GM18867 (cell line): Measurements from ENCODE around the gene ACOT7.
A peak's percentile ranks its signal among the peaks of the same experiment; 100 is the strongest.

Experiments used
- ATAC-seq: cut with Tn5 transposase; IDR thresholded peaks from one replicate; pipeline ENCODE4 v1.9.1; 2021; ENCODE audit warnings: mild to moderate bottlenecking, moderate library complexity; ENCODE audit not compliant: unreplicated experiment

ACOT7 gene

DNA sequence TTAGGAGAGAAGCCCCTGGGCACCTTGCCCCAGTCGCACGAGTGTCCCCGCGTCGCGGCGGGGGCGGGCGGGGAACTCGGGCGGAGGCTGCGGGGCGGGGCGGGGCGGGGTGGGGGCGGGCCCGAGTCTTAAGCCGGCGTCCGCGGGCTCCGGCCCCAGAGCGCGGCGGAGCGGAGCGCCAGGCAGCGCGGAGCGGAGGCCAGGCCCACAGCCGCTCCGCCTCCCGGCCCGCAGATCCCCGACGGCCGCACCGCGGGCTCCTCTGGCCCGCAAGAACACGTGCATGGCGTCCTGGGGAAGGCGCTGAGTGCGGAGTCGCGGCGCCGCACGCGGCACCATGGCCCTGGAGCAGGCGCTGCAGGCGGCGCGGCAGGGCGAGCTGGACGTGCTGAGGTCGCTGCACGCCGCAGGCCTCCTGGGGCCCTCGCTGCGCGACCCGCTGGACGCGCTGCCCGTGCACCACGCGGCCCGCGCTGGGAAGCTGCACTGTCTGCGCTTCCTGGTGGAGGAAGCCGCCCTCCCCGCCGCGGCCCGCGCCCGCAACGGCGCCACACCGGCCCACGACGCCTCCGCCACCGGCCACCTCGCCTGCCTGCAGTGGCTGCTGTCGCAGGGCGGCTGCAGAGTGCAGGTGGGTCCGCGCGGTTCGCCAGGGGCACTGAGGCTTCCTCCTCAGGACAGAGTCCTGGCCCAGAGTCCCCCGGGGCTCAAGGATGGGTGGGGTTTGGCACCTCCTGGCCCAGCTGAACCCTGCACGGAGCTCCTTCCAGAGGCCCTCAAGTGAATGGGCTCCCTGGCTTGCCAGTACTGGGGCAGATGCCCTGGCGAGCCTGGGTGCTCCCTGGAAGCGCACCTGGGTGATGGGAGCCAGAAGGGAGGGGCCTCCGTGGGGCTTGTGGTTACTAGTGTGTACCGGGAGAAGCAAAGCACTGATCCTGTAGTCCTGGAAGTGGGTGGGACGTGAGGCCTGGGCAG is 31.3 kb upstream of the ACOT7 start, which contains the start of gene ESPN:
ESPN (plus strand) TSS at position 158 of the 975 bp plus-strand sequence; CDS start at position 338, 180 bp downstream.
- ATAC-seq: no peak

DNA sequence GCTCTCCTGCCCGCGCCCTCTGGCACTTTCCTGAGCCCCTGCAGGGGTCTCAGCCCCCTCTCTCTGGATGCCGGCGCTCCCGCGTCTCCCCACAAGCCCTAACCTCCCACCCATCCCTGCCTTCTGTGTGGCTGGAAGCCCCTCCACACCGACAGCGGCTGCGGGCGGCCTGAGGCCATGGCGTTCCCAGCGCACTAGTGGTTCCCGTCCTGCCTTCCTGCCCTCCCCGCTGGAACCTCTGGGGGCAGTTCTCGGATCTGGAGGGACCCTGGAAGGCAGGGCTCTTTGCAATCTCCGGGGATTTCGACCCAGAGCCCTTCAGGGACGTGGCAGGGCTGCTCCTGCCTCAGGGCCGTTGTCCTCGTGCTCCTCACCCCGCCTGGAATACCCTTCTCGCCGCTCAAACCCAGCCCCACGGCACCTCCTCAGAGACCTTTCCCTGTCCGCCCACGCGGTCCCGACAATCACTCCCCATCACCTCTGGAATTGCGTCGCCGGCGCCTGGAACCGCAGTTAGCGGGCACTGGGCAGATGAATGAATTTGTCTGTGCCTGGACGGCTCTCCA is 30.5 kb upstream of the ACOT7 start:
- no peak for ATAC-seq

DNA sequence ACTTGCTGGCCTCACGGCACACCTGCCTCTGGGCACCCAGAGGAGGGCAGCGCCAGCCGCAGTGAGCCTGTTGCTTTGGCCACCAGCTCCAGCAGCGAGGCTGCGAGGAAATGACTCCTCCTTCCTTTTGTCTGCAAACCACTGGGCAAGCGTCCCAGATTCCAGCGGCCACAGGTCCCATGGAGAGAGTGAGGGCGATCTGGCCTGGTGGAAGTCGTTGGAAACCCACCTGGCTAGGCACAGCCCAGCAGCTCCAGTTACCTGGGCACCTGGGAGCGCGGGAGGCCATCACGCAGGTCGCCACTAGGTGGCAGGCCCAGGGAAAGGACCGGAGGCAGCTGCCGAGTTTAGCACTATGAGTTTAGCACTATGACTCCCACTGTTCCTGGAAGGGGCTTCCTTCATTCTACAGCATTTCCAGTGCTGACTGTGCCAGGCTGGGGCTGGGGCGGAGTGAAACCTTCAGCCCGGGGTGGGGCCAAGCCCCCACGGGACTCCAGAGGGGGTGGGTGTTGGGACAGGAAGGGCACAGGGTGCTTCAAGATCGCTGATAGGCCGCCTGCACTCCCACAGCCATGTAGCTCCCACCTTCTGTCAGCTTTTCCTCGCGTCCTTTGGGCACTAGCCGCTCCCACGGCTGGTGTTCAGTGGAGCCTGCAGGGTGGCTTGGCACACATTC is 29.9 kb upstream of the ACOT7 start:
- peak; percentile 44 for ATAC-seq

DNA sequence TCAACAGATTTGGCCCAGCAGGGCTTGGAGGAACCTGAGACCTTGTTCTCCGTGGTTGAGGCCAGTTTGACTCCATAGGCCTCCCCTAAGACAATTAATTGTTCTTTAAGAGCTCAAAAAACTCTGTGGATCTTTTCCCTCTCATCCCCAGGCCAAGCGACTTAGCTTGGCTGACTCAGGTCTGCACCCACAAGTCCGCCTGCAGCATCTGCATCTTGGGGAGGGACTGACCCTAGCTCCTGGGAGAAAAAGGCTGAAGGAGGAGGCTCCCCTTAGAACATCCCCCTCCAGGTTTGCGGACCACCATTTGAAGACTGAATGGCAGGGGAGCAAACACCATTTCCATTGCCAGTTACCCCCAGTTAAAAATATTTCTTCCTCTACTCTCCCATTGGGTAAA is 27.7 kb upstream of the ACOT7 start:
- no peak for ATAC-seq

DNA sequence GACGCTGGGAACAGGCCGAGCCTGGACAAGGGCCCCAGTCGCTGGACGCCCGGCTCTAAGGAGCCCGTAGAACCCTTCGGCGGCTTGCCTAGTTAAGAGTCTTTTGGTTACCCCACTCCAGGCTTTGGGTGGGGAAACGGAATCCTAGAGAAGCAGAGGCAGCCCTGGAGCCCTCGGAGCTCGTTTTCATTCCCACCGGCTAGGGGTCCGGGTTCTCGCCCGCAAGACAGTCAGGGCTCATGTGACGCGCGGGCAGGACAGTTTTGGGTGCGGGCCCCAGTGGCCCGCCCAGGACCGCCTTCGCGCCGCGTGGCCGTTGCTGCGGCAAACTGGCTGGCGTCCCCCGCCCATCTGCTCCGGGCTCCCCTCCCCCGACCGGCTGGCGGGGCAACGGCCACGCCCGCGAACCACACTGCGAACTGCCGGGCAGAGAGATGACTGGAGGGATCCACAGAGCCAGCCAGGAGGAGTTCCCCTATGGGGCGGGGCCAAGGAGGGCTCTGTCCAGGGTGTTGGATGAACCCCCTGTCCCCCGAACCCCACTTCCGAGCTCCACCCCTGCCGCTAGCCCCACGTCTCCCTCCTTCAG is 27.0 kb upstream of the ACOT7 start:
- no peak for ATAC-seq

DNA sequence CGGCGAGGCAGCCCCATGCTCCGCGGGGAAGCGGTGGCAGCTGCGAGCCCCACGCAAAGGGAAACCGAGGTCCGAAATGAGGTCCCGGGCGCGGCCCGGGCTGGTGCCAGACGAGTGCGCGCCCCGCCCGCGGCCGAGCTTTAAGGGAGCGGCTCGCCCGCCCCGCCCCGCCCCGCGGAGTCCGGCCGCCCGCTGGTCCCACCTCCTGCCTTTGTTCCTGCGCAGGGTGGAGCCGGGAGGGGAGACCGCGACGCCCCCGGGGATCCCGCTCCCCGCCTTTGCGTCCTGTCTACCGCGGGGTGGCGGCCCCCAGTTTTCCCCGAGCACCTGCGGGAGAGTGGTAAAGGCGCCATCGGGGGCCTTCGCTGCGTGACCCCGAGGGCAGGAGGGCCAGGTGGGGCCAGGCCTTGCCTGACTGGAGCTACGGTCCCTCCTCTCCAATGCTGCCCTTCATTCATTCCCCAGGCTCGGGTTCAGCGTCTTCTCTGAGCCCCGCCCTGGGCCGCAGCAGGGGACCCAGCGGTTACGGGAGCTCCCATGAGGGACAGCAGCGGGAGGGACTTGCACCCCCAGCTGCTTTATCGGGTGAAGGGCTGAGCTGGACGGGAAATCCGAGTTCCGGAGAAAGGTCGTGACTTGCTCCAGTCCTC is 26.4 kb upstream of the ACOT7 start, which contains the start of gene HES2:
HES2 (minus strand) TSS at position 116 of the 650 bp plus-strand sequence; CDS start at position 17, 99 bp downstream.
- ATAC-seq: no peak

DNA sequence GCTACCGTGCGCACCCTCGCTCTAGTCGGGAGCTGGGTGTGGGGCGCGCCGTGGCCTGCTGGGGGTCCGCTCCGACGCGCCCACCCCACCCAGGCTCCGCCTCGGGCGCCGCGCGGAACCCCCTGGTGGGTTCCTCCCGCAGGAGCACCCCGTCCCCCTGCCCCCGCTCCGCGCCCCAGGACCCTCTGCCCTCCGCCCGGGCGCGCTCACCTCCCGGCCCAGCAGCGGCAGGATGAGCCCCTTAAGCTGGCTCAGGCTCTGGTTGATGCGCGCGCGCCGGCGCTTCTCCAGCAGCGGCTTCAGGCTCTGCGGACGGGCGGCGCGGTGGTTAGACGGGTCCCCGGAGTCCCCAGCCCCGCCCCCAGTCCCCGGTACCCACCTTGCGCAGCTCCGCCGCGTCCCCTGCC is 25.8 kb upstream of the ACOT7 start:
- ATAC-seq: no peak

DNA sequence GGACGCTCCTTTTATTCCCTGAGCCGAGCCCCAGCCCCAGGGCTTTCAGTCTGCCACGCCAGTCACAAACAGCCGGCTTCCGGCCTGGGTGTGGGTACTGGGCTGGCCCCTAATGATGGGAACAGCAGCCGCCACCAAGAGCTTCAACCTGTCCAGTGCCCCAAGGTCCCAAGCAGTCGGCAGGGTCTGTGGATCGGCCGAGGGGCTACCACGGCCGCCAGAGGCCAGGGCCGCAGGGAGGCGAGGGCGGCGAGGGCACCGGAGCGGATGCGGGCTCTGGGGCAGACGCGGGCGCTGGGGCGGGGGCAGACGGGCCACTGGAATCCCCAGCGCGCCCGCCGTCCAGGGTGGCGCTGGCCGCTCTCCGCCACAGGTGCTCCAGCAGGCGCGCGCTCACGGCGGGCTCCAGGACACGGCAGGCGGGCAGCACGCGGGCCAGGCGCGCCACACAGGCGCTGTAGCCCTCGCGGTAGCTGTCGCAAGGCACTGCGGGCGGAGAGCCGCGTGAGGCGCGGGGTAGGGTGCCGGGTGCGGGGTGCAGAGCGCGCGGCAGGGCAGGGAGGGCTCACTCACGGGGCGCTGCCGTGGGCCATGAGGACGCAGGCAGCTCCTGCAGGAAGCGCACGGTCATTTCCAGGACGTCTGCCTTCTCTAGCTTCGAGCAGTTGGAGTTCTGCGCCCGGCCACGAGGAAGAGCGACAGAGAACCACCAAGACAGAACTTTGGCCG is 25.3 kb upstream of the ACOT7 start:
- ATAC-seq: no peak

DNA sequence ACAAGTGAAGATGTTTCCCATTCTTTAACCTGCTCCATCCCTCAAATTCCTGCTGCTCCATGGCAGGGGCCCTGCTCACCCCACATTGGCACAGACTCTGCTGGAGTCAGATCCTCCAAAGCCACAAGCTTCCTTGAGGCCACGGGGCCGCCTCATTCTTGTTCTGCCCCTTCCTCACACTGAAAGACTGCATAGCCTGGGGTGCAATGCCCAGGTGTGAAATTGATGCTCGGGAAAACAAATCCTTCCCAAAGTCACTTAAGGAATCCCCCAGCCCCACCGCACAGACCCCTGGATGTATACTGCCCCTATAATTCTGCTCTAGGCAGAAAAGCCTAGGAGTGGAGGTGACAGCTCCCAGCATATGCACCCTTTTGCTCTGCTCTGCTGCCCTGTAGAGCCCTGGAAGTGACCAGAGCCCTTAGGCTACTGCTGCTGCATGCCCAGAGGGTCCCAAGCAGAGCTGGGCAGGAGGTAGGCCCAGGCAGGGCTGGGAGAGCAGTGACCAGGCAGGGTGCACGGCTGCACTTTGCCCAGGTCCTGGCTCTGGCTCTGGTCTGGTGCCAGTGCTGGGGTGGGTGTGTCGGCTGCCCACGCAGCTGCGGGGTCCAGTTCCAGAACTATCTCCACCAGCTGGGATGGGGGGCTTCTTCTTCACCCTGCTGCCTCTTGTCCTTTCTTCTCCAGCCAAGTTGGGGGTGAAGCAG is 24.5 kb upstream of the ACOT7 start:
- ATAC-seq: no peak

DNA sequence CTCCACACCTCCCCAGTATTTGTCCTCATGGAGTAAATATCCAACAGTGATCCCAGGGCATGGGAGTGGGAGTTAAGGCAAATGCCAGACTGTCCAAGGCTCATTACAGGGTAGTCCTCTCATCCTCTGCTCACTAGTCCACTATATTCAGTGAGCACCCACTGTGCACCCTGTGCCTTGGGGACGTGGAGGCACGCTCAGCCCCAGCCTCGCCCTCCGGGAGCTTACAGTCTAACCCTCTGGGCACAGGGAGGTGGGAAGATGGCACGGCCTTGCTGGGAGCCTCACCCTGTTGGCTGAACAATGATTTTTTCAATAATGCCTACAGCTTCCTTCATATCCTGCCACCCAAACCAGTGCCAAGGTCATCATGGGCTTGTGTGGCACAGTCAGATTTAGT is 23.3 kb upstream of the ACOT7 start:
- no peak for ATAC-seq

DNA sequence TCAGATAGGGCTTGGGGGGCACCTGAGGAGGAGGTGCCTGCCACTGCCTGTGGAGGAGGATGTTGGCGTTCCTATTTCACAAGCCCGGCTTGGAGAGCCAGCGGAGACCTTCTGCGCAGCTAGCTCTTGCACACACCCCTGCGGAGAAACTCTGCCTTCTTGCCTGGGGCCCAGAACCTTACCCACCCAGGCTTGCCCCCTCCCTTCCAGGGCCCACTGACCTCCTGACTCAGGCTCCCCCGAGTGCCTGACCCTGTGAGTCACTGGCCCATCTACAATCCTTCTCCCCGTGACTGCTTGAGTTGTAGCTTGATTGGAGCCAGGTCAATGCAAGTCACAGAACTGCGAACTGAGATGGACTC is 22.7 kb upstream of the ACOT7 start:
- ATAC-seq: no peak

DNA sequence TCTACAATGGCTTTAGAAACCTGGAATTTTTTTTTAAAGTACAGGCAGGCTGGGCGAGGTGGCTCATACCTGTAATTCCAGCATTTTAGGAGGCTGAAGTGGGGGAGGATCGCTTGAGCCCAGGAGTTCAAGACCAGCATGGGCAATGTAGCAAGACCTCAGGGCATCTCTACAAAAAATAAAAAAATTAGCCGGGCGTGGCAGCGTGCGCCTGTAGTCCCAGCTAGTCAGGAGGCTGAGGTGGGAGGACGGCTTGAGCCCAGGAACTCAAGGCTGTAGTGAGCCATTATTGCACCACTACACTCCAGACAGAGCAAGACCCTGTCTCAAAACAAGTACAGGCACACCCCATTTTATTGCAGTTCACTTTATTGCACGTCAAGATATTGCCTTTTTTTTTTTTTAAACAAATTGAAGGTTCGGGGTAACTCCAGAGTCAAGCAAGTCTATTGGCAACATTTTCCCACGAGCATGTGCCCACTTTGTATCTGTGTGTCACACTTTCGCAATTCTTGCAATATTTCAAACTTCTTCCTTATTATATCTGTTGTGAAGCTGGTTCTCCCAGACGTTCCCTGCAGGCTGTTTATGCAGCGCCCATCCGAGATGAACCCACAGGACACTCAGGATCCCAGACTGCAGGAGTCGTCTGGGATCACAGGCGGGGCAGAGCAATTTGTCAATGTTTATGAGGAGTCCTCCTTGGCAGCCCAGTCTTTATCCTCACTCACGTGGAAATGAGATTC is 21.5 kb upstream of the ACOT7 start:
- no peak for ATAC-seq

DNA sequence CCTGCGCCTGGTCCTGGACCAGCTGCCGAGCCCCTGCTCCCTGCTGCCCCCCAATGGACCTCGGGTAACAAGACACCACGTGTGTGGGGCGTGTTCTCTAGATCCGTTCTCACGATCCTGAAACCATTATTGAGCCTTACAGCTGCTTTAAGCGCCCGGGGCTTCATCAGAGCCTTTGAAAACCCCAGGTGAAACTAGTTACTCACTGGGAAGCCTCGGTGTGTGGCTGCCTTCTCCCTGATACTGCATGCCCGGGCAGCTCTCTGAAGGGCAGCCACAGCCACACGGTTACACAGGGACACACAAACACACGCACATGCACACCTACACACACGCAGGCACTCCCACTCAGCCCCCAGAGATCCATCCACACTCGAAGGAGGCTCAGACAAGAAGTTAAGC is 20.9 kb upstream of the ACOT7 start:
- ATAC-seq: peak; percentile 62

DNA sequence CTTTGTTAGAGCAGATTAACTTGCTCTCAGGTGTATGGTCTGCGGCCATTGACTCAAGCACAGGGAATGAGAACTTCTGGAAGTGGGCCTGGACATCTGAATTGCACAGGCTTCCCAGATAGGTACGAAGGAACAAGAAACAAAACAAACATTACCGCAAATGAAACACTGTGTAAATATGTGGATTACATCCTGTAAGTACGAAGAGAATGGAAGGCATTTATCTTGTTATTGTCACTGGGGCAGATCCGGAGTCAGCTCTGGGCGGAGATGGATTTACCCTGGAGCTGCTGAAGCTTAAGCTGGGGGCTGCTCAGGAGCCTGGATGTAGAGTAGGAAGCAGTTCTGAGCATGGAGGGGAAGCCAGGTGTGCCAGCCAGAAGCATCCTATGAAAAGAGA is 19.3 kb upstream of the ACOT7 start:
- ATAC-seq: no peak

DNA sequence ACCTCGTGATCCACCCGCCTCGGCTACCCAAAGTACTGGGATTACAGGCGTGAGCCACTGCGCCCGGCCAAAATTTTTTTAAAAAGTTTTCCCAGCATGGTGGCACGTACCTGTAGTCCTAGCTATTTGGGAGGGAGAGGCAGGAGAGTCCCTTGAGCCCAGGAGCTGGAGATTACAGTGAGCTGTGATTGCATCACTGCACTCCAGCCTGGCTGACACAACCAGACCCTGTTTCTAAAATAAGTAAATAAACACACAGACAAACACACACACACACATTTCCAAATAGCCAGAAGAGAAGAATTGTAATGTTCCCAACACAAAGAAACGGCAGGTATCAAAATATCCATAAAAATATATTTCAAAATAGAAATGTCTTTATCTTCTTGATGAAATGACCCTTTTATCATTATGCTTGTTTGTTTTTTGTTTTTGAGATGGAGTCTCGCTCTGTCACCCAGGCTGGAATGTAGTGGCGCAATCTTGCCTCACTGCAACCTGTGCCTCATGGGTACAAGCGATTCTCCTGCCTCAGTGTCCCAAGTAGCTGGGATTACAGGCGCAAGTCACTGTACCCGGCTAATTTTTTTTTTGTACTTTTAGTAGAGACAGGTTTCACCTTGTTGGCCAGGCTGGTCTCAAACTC is 16.8 kb upstream of the ACOT7 start:
- ATAC-seq: no peak

DNA sequence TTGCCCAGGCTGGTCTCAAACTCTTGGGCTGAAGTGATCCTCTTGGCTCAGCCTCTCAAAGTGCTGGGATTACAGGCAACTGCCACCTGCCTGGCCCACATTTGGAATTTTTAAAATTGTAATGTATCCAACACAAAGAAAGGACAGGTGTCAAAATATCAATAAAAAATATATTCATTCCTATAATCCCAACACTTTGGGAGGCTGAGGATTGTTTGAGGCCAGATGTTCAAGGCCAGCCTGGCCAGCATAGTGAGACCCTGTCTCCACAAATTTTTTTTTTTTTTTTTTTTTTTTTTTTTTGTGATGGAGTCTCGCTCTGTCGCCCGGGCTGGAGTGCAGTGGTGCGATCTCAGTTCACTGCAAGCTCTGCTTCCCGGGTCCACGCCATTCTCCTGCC is 16.2 kb upstream of the ACOT7 start:
- ATAC-seq: no peak

DNA sequence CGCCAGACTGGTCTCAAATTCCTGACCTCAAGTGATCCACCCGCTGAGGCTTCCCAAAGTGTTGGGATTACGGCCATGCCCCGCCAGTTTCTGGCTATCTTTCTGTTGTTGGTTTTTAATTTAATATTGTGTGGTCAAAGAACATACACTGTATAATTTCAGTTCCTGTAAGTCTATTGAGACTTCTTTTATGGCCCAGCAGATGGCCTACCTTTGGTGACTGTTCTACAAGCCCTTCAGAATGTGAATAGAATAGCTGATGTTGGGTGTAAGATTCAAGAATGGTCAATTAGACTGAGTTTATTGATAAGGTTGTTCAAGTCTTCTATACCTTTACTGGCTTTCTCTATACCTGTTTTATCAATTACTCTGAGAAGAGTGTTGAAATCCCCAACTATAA is 15.5 kb upstream of the ACOT7 start:
- no peak for ATAC-seq

DNA sequence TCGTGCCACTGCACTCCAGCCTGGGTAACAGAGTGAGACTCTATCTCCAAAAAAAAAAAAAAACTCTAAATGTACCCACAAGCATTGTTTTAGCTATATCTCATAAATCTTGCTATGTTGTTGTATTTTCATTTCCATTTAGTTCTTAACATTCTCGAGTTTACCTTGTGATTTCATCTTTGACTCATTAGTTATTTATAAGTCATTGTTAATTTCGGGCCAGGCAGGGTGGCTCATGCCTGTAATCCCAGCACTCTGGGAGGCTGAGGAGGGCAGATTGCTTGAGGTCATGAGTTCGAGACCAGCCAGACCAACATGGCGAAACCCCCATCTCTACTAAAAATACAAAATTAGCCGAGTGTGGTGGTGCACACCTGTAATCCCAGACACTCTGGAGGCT is 14.5 kb upstream of the ACOT7 start:
- no peak for ATAC-seq
